HepG2 (cell line): ENCODE data around the gene ATE1. TPM values are rescaled to one million over a fixed set of nuclear protein-coding genes. Genes with fewer than 3 reads are reported as not detected.

Experiments used
- ATAC-seq: fragments of 200-7000 bp; cut with Tn5 transposase; 3 replicates; pipeline ENCODE4 v1.9.1; 2020; ENCODE audit warnings: mild to moderate bottlenecking, moderate library complexity
- BruUV-seq: library from RNA; stranded (reverse); fragments of 400-500 nt; replicated peaks from 2 replicates; lab custom pipeline; 2021; lab: Mats Ljungman, UMichigan
- CTCF ChIA-PET: fragments of 300-600 bp; formaldehyde crosslinking; extraction: SDS; loops from one replicate; lab custom pipeline; 2021; ENCODE audit warnings: low total read pairs, inconsistent platforms, low intra/inter-chr PET ratio; lab: Yijun Ruan, JAX
- POLR2A ChIA-PET: fragments of 350-600 bp; sonication (Branson Sonifier 250); formaldehyde crosslinking; loops from one replicate; lab custom pipeline; 2020; ENCODE audit warnings: antibody characterized with exemption, inconsistent platforms; lab: Yijun Ruan, JAX
- DNase-seq: peaks from one replicate; pipeline ENCODE4 v3.0.0-alpha.2; 2015; ENCODE audit warnings: low spot score
- FAIRE-seq: peaks from 3 replicates; lab custom pipeline; 2011; peaks lifted over from hg19 to GRCh38; lab: Jason Lieb, UNC
- H2AFZ ChIP-seq: one replicate; pipeline ENCODE4 v1.6.1; 2011; ENCODE audit warnings: low read length, inconsistent platforms
- H3K27ac ChIP-seq: fragments of 300-600 bp; 3 replicates; pipeline ENCODE4 v1.8.0; 2011; ENCODE audit warnings: mixed run types, mild to moderate bottlenecking, mixed read lengths, low read length, inconsistent platforms; ENCODE audit not compliant: insufficient read depth; ENCODE audit errors: extremely low read length
- H3K27me3 ChIP-seq, 2 experiments: fragments of 200-600 bp in 1 of 2; 2 replicates in 1 of 2; 3 replicates in 1 of 2; pipeline versions ENCODE4 v1.6.0 to v1.8.0; 2011; ENCODE audit warnings: low read length in 2 of 2, mild to moderate bottlenecking in 2 of 2, moderate library complexity in 2 of 2, inconsistent platforms in 1 of 2; ENCODE audit not compliant: insufficient read depth in 2 of 2, control insufficient read depth in 1 of 2
- H3K36me3 ChIP-seq, 2 experiments: fragments of 200-600 bp in 1 of 2; replicated peaks in 1 of 2; 2 replicates in 1 of 2; 3 replicates in 1 of 2; pipeline versions ENCODE4 v1.5.1 to v1.8.0; 2011; ENCODE audit warnings: low read length in 2 of 2, inconsistent platforms in 1 of 2; ENCODE audit not compliant: insufficient read depth in 2 of 2, control insufficient read depth in 1 of 2
- H3K4me1 ChIP-seq: 2 replicates; pipeline ENCODE4 v1.5.1; 2012; ENCODE audit warnings: low read length, inconsistent platforms; ENCODE audit not compliant: insufficient read depth
- H3K4me2 ChIP-seq: 2 replicates; pipeline ENCODE4 v1.6.0; 2011; ENCODE audit warnings: low read depth, low read length, inconsistent platforms
- H3K4me3 ChIP-seq, 3 experiments: fragments of 200-600 bp in 1 of 3; sonication (generic), shearing (Covaris generic) in 1 of 3; replicated peaks in 1 of 3; 2 replicates each; pipeline ENCODE4 v1.5.1; 2011 to 2016; ENCODE audit warnings: low read length in 3 of 3, inconsistent platforms in 2 of 3, low read depth in 2 of 3, mild to moderate bottlenecking in 2 of 3, control low read depth in 1 of 3, mixed read lengths in 1 of 3; ENCODE audit not compliant: insufficient read depth in 1 of 3
- H3K79me2 ChIP-seq: one replicate; pipeline ENCODE4 v1.6.1; 2011; ENCODE audit warnings: low read length, inconsistent platforms; ENCODE audit not compliant: insufficient read depth
- H3K9ac ChIP-seq: 2 replicates; pipeline ENCODE4 v1.6.0; 2011; ENCODE audit warnings: mild to moderate bottlenecking, low read depth, low read length, inconsistent platforms; ENCODE audit not compliant: insufficient read depth
- H3K9me3 ChIP-seq: 2 replicates; pipeline ENCODE4 v1.5.1; 2012; ENCODE audit warnings: mild to moderate bottlenecking, low read length
- H4K20me1 ChIP-seq: 2 replicates; pipeline ENCODE4 v1.6.0; 2011; ENCODE audit warnings: inconsistent platforms, mild to moderate bottlenecking, low read length, moderate library complexity; ENCODE audit not compliant: insufficient read depth
- CEBPG ChIP-seq: IDR thresholded peaks from 2 replicates; pipeline ENCODE4 v1.6.1; 2016
- FOXO4 ChIP-seq: sonication (generic); formaldehyde crosslinking; conservative IDR thresholded peaks from 2 replicates; pipeline ENCODE4 v1.8.1; 2023; ENCODE audit warnings: missing genetic modification reagents
- KDM5A ChIP-seq: fragments of 200-600 bp; sonication (generic); IDR thresholded peaks from 2 replicates; pipeline ENCODE4 v1.7.0; 2018; ENCODE audit warnings: antibody characterized with exemption, mild to moderate bottlenecking, low read length, borderline replicate concordance
- NR2F6 ChIP-seq, 2 experiments: IDR thresholded peaks; 2 replicates each; pipeline ENCODE4 v1.6.1; 2016; ENCODE audit warnings: antibody characterized with exemption in 1 of 2, mild to moderate bottlenecking in 1 of 2
- PLRG1 ChIP-seq: fragments of 450-650 bp; conservative IDR thresholded peaks from 2 replicates; pipeline ENCODE4 v1.6.1; 2016
- RNF219 ChIP-seq: sonication (generic); formaldehyde crosslinking; IDR thresholded peaks from 2 replicates; pipeline ENCODE4 v1.5.0; 2020; ENCODE audit warnings: mild to moderate bottlenecking, missing genetic modification reagents
- USF2 ChIP-seq, 2 experiments: sonication (generic) in 1 of 2; formaldehyde crosslinking in 1 of 2; IDR thresholded peaks; 2 replicates each; pipeline versions ENCODE4 v1.5.1 to v1.6.1; 2011 to 2020; ENCODE audit warnings: borderline replicate concordance in 1 of 2, low read depth in 1 of 2, low read length in 1 of 2, mild to moderate bottlenecking in 1 of 2, missing genetic modification reagents in 1 of 2, moderate library complexity in 1 of 2
- ZKSCAN1 ChIP-seq: fragments of 150-350 bp; IDR thresholded peaks from 2 replicates; pipeline ENCODE4 v1.6.1; 2014; ENCODE audit warnings: low read length
- ZNF30 ChIP-seq: sonication (generic); formaldehyde crosslinking; IDR thresholded peaks from 2 replicates; pipeline ENCODE4 v1.5.0; 2020; ENCODE audit warnings: mild to moderate bottlenecking, missing genetic modification reagents
- WGBS: methylation state at CpG from one replicate; pipeline ENCODE4 v1.1.6; 2017; ENCODE audit warnings: low lambda C conversion rate; 5-methylcytosine and 5-hydroxymethylcytosine counted together
- in situ Hi-C: cut with HindIII; loops from 2 replicates; pipeline ENCODE4 v1.10.0; 2017; ENCODE audit warnings: low pct_unique_long_range_greater_than_20kb; ENCODE audit not compliant: extremely low pct_ligation_motif_present
- intact Hi-C: fragments of 100-400 bp; cut with micrococcal nuclease; formaldehyde crosslinking; loops from one replicate; pipeline ENCODE4 v1.10.0; 2022; ENCODE audit not compliant: unreplicated experiment
- polyA plus RNA-seq, 8 experiments: library from polyadenylated mRNA; depleted of rRNA in 3 of 8; stranded (reverse) in 7 of 8; unstranded in 1 of 8; fragments of >200 nt; fragmentation: Illumina TruSeq in 4 of 8; extraction: Trizol in 4 of 8; gene quantifications; 2 replicates each; pipeline versions ENCODE4 v1.2.1 to v1.2.3, GENCODE V29; 2011 to 2016; ENCODE audit warnings: low read depth in 4 of 8, missing spikeins in 1 of 8, mixed read lengths in 1 of 8; ENCODE audit not compliant: insufficient read depth in 1 of 8
- total RNA-seq, 5 experiments: library from RNA; depleted of rRNA; stranded (reverse); fragments of >200 nt; fragmentation: Illumina TruSeq; extraction: Trizol; gene quantifications; 2 replicates each; pipeline ENCODE4 v1.2.3, GENCODE V29; 2016; ENCODE audit warnings: low read depth in 1 of 5

Gene ATE1
- total and polyA plus RNA-seq, 2 of the 13 experiments (the other 11 are each of a cell fraction or from before 2014, with no cell fraction given): 17.5 to 42.2 TPM

- intact Hi-C loops: no loop called here
- CTCF ChIA-PET: no interaction called here
- H3K4me3 ChIP-seq: no peak overlapping the region
- H2AFZ ChIP-seq: no peak overlapping the region
- ATAC-seq: no peak
- no peaks in the 10 kb centered on the region for H3K27me3 ChIP-seq
- H3K27ac ChIP-seq: no peak overlapping the region
- no peaks in the 10 kb centered on the region for H3K79me2 ChIP-seq
- no peak for DNase-seq
- H3K9ac ChIP-seq: no peak overlapping the region
- no peak overlapping the region for H3K4me2 ChIP-seq
- H3K4me1 ChIP-seq: peaks cover 35% of the 10 kb centered on the region
- in situ Hi-C loops: no loop called here
- WGBS: 87% methylated on average over 9 of the region's 9 CpGs
- POLR2A ChIA-PET: no interaction called here
- TF ChIP-seq USF2 (IDR thresholded peaks at IDR 0.05; ENCODE audit: low read depth, low read length): no peak
- no peak for TF ChIP-seq USF2 (CRISPR knock-in tag; IDR thresholded peaks at IDR 0.05; ENCODE audit: borderline replicate concordance)
- no peak for TF ChIP-seq KDM5A
- TF ChIP-seq ZNF30: no peak
- TF ChIP-seq CEBPG: no peak
- TF ChIP-seq FOXO4 (CRISPR knock-in tag): no peak
- no peak for TF ChIP-seq RNF219 (CRISPR knock-in tag)
- TF ChIP-seq ZKSCAN1: no peak
- TF ChIP-seq PLRG1: no peak
- no peak for TF ChIP-seq NR2F6 (IDR thresholded peaks at IDR 0.05)
- TF ChIP-seq NR2F6 (CRISPR knock-in tag; IDR thresholded peaks at IDR 0.05): no peak
- no peaks in the 10 kb centered on the region for H3K9me3 ChIP-seq
- no peaks in the 10 kb centered on the region for H4K20me1 ChIP-seq
- FAIRE-seq: no peak
- H3K36me3 ChIP-seq: no peaks in the 10 kb centered on the region
- no TSS peak for BruUV-seq
Measured at GRCh38 chr10:121694327-121694965, 233.4 kb downstream of the ATE1 start.
